Keratinocyte (primary cell): ENCODE data around the gene HSDL1.
A peak's percentile ranks its signal among the peaks of the same experiment; 100 is the strongest.

Experiments
- EZH2 ChIP-seq: IDR thresholded peaks from one replicate; pipeline ENCODE4 v1.6.1; 2012; ENCODE audit warnings: inconsistent platforms, mild to moderate bottlenecking, low read length, moderate library complexity
- TF ChIP-seq, protein P1 (sequence below), 3 experiments: IDR thresholded peaks in 1 of 3; conservative IDR thresholded peaks in 1 of 3; optimal IDR thresholded peaks in 1 of 3; 2 replicates in 2 of 3; 3 replicates in 1 of 3; pipeline versions ENCODE3 to v1.5.1; 2011; ENCODE audit warnings: low read length in 3 of 3, mild to moderate bottlenecking in 3 of 3, moderate library complexity in 2 of 3, control low read depth in 1 of 3, inconsistent platforms in 1 of 3; ENCODE audit not compliant: insufficient read depth in 2 of 3; ENCODE audit errors: extremely low read depth in 1 of 3

DNA sequence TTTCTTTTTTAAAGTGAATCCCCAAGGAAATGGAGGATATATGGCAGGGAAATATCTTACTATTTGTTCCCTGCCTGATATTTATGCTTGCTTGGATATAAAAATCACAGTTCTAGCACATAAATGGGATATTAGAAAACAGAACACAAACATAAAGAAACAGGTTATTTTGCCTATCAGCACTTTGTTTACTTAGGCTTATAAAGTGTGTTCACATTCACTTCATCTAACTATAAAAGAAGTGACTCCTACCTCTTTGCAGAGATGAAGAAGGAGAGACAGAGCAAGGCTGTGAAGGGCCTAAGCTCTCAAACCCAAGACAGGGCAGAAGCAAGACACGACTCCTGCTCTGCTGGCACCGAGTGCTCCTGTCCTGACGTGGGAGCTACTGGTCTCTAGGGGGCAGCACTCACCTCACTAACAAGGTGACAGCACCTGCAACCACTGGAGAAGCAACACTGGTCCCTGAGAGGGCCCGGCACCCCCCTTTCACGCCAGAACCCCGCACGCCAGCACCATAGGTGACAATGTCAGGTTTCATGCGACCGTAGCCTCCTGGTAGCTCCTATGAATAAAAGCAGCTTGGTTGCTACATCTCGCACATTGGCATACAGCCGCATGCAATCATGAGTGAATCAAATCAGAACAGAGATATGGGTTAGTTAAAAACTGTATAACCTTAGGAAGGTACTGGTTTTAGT lies 60.3 kb downstream of the HSDL1 start:
- TF ChIP-seq, protein P1, sequence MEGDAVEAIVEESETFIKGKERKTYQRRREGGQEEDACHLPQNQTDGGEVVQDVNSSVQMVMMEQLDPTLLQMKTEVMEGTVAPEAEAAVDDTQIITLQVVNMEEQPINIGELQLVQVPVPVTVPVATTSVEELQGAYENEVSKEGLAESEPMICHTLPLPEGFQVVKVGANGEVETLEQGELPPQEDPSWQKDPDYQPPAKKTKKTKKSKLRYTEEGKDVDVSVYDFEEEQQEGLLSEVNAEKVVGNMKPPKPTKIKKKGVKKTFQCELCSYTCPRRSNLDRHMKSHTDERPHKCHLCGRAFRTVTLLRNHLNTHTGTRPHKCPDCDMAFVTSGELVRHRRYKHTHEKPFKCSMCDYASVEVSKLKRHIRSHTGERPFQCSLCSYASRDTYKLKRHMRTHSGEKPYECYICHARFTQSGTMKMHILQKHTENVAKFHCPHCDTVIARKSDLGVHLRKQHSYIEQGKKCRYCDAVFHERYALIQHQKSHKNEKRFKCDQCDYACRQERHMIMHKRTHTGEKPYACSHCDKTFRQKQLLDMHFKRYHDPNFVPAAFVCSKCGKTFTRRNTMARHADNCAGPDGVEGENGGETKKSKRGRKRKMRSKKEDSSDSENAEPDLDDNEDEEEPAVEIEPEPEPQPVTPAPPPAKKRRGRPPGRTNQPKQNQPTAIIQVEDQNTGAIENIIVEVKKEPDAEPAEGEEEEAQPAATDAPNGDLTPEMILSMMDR (optimal IDR thresholded peaks at IDR 0.05 in 1 of 3, IDR thresholded peaks at IDR 0.05 in 1 of 3, conservative IDR thresholded peaks at IDR 0.05 in 1 of 3; ENCODE audit: extremely low read depth in 1 of 3, insufficient read depth in 2 of 3, low read length in 3 of 3): peak; percentile 91 to 98 (median 94)
- TF ChIP-seq EZH2: no peak
